Adrenal gland (tissue), 5 donors: ENCODE results near the gene NABP1.

ENCODE experiments used
- POLR2A ChIP-seq, 2 donors: fragments of 450-650 bp; IDR thresholded peaks; one replicate each; pipeline ENCODE4 v1.6.1; 2017; ENCODE audit warnings: antibody characterized with exemption in 2 of 2, mild to moderate bottlenecking in 2 of 2, moderate library complexity in 1 of 2
- TF ChIP-seq, protein P1 (sequence below), 6 experiments: fragments of 450-650 bp in 4 of 6; fragments of 200-600 bp in 2 of 6; sonication (generic) in 1 of 6; IDR thresholded peaks; 1 replicate in 5 of 6; 2 replicates in 1 of 6; pipeline versions ENCODE4 v1.5.1 to v1.8.0; 2016 to 2021; ENCODE audit warnings: antibody characterized with exemption in 6 of 6, mild to moderate bottlenecking in 2 of 6, moderate library complexity in 1 of 6
- donor health status: DM: no; HTN: no; CAD: no.

DNA sequence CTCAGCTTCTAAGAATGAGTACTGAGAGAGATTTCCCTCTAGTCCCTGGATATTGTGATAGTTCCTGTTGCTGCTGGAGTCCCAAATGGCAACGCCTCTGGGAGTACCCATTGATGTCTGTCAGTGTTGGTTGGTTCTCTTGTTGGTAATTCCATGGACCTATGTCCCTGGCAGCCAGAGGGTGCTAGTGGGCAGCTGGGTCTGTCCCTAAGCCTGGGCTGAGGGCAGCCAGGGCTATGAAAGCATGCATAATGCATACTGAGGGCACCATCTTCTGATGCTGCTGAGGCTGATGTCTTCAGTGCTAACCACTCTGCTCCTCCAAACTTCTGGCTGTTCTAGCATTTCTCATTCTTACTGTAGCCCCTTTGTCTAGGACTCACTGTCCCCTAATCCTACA is 35.9 kb downstream of the NABP1 start:
- TF ChIP-seq, protein P1, sequence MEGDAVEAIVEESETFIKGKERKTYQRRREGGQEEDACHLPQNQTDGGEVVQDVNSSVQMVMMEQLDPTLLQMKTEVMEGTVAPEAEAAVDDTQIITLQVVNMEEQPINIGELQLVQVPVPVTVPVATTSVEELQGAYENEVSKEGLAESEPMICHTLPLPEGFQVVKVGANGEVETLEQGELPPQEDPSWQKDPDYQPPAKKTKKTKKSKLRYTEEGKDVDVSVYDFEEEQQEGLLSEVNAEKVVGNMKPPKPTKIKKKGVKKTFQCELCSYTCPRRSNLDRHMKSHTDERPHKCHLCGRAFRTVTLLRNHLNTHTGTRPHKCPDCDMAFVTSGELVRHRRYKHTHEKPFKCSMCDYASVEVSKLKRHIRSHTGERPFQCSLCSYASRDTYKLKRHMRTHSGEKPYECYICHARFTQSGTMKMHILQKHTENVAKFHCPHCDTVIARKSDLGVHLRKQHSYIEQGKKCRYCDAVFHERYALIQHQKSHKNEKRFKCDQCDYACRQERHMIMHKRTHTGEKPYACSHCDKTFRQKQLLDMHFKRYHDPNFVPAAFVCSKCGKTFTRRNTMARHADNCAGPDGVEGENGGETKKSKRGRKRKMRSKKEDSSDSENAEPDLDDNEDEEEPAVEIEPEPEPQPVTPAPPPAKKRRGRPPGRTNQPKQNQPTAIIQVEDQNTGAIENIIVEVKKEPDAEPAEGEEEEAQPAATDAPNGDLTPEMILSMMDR (IDR thresholded peaks at IDR 0.05) = no peak
- TF ChIP-seq POLR2A (IDR thresholded peaks at IDR 0.05) = no peak
